GM18511 (cell line): ENCODE measurements around the gene PLCB1.
"Not testable (repeated sequence)": the region's sequence is repeated elsewhere in the genome, so short reads cannot be mapped to it uniquely, and the experiment has no call there.

Experiments
- ATAC-seq: cut with Tn5 transposase; IDR thresholded peaks from one replicate; pipeline ENCODE4 v1.9.1; 2021; ENCODE audit warnings: mild to moderate bottlenecking, moderate library complexity; ENCODE audit not compliant: unreplicated experiment

Gene PLCB1

DNA sequence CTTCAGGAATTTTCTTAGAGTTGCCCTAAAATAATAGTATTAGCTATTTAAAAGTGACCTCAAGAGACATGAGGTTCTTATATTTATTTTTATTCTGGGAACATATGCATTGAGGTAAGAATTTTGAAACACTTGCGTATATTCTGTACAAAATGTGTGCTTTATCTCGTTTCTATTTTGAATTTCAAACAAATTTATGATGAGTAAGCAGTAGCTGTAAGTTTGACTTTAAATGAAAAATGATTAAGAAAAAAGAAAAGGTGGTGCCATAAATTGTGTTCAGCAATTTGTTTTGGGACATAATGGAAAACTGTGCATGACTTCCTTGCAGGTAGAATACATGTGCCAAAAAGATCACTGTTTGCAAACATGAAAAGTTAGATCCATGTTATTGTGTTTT lies 503.8 kb downstream of the PLCB1 start:
- no peak for ATAC-seq

DNA sequence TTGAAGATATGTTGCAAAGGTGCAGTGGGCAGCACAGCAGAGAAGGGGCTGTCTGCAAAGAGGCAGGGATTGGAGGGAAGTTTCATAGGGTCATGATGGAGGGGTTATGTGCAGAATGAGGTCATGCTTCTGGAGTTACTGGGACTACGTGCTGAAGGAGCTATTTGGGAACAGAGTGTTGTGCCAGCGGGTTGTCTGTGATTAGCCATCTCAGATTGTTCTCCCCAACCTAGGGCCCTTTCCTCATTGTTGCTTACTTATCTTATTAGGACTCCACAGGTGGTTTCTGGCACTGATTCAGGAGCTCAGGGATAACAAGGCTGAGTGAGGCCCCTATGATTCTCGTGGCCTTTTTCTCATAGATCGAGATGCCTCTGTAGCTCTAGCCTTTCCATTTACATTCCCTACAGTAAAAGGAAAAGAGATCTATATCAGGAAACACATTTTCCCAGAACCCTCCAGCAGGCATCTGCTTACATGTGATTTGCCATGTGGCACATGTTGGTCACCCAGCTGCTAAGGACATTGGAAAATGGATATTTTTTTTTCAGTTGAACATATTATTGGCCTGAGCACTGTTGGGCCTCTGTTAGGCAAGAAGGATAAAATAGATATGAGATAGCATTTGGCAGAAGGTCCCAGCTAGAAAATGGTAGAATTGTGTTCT lies 507.2 kb downstream of the PLCB1 start:
- ATAC-seq, result no peak

DNA sequence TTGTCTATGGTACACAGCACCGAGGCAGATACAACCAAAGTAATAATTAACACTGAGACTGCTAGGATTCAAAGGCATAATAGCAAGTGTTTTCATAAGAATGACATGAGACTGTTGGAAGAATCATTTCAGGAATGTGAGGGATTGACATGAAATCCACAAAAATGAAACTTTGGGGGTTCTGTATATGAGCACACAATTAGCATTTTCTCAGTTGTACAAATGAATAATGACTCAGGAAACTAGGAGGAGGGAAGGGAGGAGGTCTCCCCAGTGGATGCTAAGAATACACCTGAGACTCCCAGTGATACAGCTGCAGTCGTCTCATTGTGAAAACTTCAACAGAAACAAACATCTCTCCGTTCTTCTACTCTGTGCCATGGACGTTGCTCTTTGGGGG lies 508.4 kb downstream of the PLCB1 start:
- no peak for ATAC-seq

DNA sequence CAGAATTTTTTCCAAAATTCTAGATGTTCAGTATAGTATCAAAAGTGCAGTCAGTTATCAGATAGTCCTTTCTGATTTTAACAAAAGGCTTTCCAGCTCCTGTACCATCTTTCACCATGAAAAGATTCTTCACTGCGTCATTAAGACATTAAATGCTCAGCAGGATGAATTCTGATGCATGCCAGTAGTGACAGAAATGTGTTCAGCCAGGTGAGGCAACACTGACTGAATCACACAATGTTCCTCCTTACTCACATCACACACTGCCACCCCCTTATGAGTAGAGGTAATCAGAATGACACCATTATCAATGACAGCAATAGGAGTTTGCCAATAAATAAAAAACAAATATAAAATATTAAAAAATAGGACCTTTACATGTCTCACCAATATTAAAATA lies 510.2 kb downstream of the PLCB1 start:
- ATAC-seq, result no peak

DNA sequence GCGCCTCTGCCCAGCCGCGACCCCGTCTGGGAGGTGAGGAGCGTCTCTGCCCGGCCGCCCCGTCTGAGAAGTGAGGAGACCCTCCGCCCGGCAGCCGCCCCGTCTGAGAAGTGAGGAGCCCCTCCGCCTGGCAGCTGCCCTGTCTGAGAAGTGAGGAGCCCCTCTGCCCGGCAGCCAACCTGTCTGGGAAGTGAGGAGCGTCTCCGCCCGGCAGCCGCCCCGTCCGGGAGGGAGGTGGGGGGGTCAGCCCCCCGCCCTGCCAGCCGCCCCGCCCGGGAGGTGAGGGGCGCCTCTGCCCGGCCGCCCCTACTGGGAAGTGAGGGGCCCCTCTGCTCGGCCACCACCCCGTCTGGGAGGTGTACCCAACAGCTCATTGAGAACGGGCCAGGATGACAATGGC lies 512.4 kb downstream of the PLCB1 start:
- ATAC-seq, result not testable (repeated sequence)

DNA sequence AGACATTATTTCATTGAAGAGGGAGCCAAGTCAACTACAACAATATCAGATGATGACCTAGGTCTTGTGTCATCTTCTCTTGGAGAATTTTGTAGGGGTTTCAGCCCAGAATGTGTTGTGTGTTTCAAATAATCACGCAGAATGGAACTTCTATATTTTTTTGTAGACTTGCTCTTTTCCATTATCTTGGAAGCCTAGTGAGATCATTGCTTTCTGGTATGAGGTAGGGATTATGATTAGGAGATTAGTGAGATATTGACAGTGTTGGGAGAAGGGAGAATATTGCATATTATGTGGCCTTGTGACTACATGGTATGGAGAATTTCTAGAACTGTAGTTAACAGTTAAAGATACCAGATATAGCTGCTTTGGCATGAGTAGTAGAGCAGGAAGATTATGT lies 513.3 kb downstream of the PLCB1 start:
- no peak for ATAC-seq

DNA sequence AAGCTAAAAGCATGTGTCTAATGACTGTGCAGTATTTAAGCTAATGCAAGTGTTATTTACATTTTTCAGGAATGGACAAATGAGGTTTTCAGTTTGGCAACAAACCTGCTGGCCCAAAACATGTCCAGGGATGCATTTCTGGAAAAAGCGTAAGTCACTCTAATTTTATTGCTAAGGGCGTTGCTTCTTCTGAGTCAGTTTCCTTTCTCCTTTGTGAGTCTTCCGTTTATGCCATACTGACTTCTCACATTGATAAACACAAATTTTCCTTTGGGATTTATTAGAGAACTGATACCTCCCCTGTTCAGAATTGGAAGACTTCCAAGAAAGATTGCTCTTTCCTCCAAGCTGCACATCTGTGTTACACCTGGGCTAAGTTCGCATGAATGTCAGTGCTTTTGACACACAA lies 514.0 kb downstream of the PLCB1 start:
- ATAC-seq, result no peak

DNA sequence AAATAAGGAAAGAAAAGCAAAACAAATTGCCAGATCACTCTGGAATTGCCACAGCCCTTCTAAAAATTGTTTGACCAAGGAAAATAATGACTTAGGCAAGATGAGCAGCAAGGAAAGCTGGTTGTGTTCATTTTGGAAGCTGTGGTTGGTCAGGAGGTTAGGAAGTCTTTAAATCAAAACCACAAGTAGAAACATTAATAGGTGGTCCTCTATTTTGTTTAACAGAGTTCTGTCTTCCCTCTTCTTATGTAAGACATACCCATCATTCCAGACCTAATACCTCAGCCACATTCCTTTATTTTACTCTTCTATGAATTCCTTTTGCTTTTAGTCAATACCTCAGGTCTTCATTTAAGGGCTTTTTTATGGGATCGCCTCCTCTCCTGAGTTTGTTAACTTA lies 514.6 kb downstream of the PLCB1 start:
- ATAC-seq, result no peak

DNA sequence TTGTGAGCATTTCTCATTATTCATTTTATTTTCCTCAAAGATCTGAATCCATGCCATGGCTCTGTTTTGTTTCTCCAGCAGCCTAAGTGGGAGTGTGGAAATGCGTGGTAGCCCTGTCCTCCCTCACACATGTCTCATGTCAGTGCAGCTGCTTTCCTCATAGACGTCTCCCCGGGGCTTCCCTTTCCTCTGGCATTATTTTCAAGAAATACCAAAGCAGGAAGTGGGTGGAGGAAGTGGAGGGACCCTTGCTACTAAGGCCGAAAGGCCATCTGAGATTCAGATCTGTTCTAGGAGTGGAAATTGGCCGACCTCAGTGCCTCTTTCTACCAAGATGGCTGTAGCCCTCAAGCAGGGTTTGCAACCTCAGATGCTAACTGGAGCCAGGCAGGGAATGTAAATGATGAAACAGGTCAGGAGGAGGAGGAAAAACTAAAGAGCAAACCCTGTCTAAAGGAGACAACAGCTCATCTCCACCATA lies 515.9 kb downstream of the PLCB1 start:
- ATAC-seq, result no peak

DNA sequence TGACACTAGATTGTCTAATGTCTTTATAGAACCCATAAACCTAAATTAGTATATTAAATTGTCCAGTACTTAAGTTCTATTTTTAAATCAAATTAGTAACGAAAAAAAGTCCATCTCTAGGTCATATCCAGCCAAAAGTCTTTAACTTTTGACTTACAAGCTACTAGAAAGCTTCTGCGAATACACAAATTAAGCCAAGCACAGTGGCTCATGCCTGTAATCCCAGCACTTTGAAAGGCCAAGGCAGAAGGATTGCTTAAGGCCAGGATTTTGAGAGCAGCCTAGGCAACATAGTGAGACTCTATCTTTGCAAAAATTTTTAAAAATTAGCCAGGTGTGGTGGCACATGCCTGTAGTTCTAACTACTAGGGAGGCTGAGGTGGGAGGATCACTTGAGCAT lies 516.4 kb downstream of the PLCB1 start:
- no peak for ATAC-seq

DNA sequence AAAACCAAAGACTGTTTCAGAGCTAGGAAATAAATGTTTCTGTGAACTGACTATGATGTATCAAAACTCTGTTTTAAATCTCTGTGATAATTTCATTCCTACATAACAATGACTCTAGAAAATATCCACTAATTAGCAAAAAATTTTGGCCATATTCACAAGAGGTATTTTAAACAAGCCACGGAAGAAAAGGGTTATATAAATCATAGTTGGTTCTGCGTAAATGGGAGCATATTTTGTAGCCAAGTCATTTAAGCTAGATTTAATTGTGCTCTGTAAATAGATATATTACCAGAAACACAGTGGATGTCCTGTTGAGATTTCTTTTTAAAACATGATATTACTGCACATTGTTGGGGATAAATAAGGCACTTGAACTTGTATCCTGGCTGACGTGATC lies 520.3 kb downstream of the PLCB1 start:
- no peak for ATAC-seq

DNA sequence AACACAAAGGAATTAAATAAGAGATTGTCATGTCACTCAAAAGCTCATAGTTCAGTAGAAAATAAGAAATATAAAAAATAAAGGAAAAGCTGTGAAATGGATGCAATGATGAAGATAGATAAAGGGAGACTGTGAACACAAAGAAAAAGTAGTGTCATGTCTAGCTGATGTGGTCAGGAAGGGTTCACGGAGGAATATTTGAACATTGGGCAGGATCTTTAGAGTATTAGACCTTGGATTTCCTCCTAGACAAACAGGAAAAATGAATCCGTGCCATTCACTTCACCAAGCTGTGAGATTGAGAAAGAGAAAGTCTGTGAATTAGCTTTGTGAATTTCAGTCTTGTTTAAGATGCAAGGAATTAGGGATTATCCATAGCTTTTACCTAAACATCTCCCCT lies 522.4 kb downstream of the PLCB1 start:
- no peak for ATAC-seq

DNA sequence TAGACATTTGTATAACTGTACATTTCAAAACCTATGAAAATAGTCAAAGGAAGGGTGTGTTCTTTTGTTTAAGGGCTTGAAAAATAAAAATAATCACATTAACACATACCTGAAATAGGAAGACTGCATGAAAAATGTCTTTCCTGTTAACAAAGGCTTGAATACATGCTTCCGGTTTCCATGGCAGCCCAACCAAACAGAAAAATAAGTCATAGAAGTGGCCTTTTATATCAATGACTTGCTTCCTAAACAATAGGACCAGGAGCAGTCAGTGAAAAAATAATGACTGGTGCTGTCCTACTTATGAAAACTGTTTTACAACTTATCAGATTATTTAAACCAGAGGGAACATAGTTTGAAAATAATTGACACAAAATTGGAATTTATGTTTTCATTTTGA lies 524.3 kb downstream of the PLCB1 start:
- no peak for ATAC-seq

DNA sequence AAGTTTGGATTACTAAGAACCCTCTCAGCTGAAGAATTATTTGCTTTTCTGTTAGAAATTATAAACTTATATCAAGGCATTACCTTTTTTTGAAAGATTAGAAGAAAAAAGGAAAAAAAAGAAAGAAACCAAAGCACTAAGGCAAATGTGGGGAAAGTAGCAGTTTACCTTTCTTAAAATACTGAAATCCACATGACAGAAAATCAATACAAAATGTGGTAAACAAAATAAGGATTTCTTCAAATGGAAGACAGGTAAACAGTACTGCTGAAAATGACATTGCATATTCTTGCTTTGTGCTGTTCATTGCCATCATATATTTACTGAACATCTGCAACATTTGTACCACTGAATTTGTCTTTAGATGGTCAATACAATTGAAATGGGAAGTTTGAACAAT lies 525.6 kb downstream of the PLCB1 start:
- no peak for ATAC-seq

DNA sequence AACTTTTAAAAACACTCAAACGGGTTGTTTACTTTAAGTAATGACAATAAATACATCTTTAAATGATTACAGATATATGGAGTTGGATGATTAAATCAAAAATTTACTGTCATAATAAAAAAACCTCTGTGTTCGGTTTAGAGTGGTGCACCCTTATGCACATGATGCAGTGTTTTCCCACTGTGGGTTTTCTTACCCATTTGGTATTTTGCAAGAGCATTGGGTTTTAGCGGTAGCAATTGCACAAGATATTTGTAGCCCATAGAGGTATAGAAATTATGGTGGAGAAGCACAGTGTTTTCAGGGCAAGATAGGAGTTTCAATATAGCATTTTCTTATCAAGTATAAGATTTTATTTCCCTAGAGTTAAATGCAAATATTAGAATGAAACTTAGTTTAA lies 526.0 kb downstream of the PLCB1 start:
- ATAC-seq, result no peak

DNA sequence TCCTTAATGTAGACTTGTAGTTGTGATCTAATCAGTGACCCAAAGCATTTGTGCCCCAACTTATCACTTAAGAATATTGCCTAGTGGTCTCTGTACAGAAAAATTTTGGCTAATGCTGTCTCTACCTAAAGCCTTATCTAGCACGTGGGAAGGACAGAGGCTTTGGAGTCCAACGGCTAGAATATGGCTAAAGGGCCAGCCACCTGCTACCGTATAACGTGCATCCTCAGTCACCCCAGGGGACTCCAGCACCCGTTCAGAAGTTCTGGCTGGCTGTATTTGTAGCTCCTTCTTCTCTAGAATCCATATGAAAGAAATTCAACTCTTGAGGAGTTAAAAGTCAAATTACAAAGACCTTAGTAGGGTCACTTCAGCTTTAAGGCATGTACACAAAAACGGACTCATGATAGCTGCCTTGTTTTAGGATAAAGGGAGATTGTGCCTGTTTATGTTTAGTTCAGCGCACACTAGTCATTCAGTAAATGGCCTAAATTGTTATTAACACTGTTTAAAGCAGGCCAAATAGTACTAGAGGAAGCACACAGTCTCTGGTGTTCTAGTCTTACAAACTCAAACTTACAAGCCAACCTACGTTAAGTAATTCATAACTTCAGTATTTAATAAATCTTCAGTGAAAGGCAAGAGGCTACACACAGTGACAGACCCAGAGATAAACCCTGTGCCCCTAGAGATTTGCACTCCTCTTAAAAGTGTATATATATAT lies 529.3 kb downstream of the PLCB1 start:
- no peak for ATAC-seq

DNA sequence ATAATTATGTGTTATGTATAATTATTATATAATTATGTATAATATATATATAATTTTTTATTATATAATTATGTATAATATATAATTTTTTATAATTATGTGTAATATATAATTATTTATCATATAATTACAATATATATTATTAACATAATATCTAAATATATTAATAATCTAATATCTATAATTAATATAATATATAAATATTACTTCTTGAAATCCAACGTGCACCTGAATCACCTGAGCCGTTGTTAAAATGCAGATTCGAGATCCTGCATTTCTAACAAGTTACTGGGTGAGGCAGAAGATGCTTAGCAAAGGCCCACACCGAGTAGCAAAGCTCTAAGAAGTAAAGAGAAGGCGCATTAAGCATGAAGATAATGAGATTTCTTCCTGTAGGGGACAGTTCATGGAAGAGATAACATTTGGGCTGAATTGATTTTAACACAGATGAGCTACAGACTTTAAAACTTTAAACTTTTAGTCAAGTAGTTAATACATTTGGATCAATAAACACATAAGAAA lies 530.4 kb downstream of the PLCB1 start:
- no peak for ATAC-seq

DNA sequence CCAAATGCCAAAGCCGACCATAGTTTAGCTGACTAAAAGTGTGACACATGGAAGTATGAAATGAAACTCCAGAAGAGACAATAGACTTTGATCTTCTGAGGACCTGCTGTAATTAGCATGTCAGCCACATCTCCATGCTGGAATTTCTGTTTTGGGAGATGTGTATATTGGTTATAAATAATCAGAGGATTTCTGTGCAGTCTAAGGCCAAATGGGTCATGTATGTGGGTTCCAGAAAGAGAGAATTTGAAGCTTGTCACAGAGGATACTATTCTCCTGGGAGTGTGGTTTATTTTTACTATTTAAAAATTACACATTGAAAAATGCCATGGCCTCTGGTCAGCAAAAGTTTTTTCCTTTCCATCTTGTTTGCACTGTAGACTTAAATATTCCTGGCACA lies 531.4 kb downstream of the PLCB1 start:
- no peak for ATAC-seq

DNA sequence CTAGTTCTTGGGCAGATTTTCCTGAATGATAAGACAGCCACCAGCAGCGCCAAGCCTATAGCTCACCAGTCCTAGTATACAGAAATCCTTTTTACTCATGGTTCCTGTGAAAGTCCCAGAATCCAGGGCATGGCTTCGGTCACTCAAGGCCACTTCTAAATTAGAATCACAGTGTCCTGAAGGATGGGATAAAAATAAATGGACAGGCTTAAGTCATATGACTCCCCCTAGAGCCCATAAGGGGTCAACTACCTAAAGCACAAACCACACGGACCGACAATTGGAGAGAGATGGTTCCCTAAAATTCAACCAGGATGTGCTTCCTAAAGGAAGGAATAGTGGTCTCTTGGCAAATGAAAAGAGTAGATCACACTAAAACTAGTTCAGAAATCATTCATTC lies 532.7 kb downstream of the PLCB1 start:
- no peak for ATAC-seq

DNA sequence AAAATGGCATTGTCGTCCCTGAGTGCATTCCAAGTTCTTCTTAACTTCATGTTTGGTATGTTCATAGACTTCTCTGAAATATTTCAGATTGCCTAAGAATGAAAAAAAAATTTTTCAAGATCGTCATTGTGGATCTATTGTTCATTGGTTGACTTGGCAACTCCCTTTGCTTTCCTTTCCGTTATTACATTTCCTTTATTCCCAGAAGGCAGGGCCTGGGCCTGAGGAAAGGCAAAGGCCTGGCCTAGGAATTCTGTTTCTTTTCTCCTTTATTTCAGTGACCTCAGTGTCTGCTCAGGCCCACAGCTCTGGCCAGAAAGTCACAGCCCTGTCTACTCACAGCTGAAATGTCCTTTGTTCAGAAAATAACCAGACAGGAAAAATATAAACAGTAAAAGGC lies 535.2 kb downstream of the PLCB1 start:
- no peak for ATAC-seq

DNA sequence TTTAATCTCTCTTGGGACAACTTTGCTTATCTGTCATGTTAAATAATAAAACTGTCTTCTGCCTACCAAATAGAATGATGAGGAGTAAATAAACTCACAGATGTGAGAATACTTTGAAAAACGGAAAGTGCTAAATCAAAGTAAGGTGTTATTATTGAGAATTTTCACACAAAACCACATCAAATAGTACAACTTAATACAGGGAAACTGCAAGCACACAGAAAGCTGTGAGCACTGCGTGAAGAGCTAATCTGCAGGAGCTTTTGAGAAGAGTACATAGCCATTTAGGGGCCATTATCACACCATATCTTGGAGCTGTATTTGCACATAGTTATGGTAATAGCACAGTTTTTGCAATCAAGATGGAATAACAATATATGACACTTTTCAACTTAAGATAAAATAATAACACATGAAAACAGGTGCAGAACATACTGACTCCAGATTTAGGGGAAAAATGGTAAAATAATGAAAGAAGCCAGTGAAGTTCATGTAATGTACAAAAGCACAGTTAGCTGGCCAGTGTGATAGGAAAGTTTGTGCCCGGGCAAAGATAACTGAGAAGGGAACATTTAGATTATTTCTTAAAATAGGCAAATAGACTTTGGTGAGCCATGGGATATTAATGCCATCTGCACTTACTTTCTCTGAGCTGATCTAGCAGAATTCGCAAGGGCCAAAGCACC lies 538.3 kb downstream of the PLCB1 start:
- ATAC-seq, result no peak

DNA sequence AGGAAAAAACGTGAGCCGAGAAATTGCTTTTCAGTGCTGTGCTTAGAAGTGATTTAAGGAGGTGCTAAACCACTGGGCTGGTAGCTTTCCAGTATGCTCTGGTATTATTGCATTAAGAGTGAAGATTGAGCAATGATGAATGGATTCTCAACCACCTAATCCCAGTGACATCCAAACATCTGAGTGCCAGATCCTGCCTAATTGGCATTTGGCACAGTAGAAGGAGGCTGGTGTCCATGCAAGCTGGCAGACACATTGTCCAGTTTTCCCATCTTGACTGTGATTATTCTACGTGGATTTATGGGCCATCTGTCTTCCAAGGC lies 538.8 kb downstream of the PLCB1 start:
- ATAC-seq, result no peak
